Transverse colon (tissue), 3 donors: Measurements from ENCODE around the gene COL6A2.

ENCODE experiments used
- POLR2A ChIP-seq: fragments of 450-650 bp; IDR thresholded peaks from one replicate; pipeline ENCODE4 v1.6.1; 2016; ENCODE audit warnings: antibody characterized with exemption, mild to moderate bottlenecking, moderate library complexity
- TF ChIP-seq, protein P1 (sequence below), 5 experiments: fragments of 200-600 bp in 3 of 5; fragments of 450-650 bp in 2 of 5; sonication (generic) in 3 of 5; IDR thresholded peaks; 1 replicate in 2 of 5; 2 replicates in 3 of 5; pipeline ENCODE4 v1.5.1; 2016 to 2017; ENCODE audit warnings: antibody characterized with exemption in 5 of 5, inconsistent platforms in 3 of 5, mild to moderate bottlenecking in 2 of 5, moderate library complexity in 1 of 5

DNA sequence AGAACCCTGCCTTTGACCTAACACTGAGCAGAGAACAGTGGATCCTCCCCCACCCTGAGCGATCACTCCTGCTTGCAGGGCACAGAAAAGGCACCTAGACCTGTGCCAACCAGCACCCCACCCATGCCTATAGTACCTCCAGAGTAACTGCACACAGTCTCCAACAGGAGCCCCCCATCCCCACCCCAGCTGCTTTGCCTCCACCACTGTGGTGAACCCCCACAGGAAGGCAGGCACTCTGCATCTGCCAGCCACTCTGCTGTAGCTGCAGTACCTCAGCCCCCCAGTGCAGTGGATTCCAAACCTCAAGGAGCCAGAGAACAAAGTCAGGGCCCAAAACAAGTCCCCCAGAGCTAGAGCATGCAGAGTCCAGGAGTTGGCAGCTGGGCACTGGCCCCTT, 75.7 kb downstream of the COL6A2 start:
- no peak for TF ChIP-seq POLR2A
- TF ChIP-seq, protein P1, sequence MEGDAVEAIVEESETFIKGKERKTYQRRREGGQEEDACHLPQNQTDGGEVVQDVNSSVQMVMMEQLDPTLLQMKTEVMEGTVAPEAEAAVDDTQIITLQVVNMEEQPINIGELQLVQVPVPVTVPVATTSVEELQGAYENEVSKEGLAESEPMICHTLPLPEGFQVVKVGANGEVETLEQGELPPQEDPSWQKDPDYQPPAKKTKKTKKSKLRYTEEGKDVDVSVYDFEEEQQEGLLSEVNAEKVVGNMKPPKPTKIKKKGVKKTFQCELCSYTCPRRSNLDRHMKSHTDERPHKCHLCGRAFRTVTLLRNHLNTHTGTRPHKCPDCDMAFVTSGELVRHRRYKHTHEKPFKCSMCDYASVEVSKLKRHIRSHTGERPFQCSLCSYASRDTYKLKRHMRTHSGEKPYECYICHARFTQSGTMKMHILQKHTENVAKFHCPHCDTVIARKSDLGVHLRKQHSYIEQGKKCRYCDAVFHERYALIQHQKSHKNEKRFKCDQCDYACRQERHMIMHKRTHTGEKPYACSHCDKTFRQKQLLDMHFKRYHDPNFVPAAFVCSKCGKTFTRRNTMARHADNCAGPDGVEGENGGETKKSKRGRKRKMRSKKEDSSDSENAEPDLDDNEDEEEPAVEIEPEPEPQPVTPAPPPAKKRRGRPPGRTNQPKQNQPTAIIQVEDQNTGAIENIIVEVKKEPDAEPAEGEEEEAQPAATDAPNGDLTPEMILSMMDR (IDR thresholded peaks at IDR 0.05) = no peak
